Liver (tissue), 9 donors: Measurements from ENCODE around the gene PLD3. TPM values are rescaled to one million over a fixed set of nuclear protein-coding genes. Genes with fewer than 3 reads are reported as not detected.

Source experiments
- DNase-seq: peaks from one replicate; pipeline ENCODE4 v3.0.0-alpha.2; 2017; ENCODE audit warnings: low spot score
- H3K27ac ChIP-seq, 2 donors: one replicate each; pipeline ENCODE4 v1.7.0; 2013; ENCODE audit warnings: inconsistent platforms in 2 of 2, low read length in 2 of 2, control low read depth in 1 of 2, low read depth in 1 of 2, mild to moderate bottlenecking in 1 of 2
- H3K27me3 ChIP-seq, 4 donors: one replicate each; pipeline versions ENCODE4 v1.6.1 to v1.7.0; 2013; ENCODE audit warnings: low read length in 3 of 4, inconsistent platforms in 1 of 4, mild to moderate bottlenecking in 1 of 4, moderate library complexity in 1 of 4; ENCODE audit not compliant: control insufficient read depth in 4 of 4, insufficient read depth in 4 of 4
- H3K36me3 ChIP-seq, 4 donors: one replicate each; pipeline versions ENCODE4 v1.6.1 to v1.7.0; 2013; ENCODE audit warnings: low read length in 3 of 4, mild to moderate bottlenecking in 3 of 4, low read depth in 1 of 4, moderate library complexity in 1 of 4; ENCODE audit not compliant: control insufficient read depth in 4 of 4, insufficient read depth in 3 of 4
- H3K4me1 ChIP-seq, 4 donors: one replicate each; pipeline versions ENCODE4 v1.6.1 to v1.7.0; 2013; ENCODE audit warnings: low read length in 3 of 4, mild to moderate bottlenecking in 3 of 4, moderate library complexity in 1 of 4; ENCODE audit not compliant: control insufficient read depth in 4 of 4, insufficient read depth in 4 of 4
- H3K4me3 ChIP-seq, 3 donors: one replicate each; pipeline versions ENCODE4 v1.6.1 to v1.7.0; 2013; ENCODE audit warnings: low read length in 3 of 3, control low read depth in 1 of 3, low read depth in 1 of 3, mild to moderate bottlenecking in 1 of 3
- H3K9ac ChIP-seq, 2 donors: one replicate each; pipeline ENCODE4 v1.7.0; 2013; ENCODE audit warnings: low read length in 2 of 2, mild to moderate bottlenecking in 2 of 2, moderate library complexity in 2 of 2, control low read depth in 1 of 2, low read depth in 1 of 2
- H3K9me3 ChIP-seq, 4 donors: one replicate each; pipeline versions ENCODE4 v1.6.1 to v1.7.0; 2013; ENCODE audit warnings: low read length in 3 of 4; ENCODE audit not compliant: control insufficient read depth in 4 of 4
- FOXA2 ChIP-seq: IDR thresholded peaks from 2 replicates; pipeline ENCODE4 v1.6.1; 2016; ENCODE audit warnings: antibody characterized with exemption
- GABPA ChIP-seq, 2 donors: IDR thresholded peaks in 1 of 2; conservative IDR thresholded peaks in 1 of 2; 2 replicates each; pipeline ENCODE4 v1.6.1; 2016; ENCODE audit warnings: antibody characterized with exemption in 2 of 2, mild to moderate bottlenecking in 1 of 2, moderate library complexity in 1 of 2
- HNF4A ChIP-seq, 2 donors: conservative IDR thresholded peaks; 2 replicates each; pipeline ENCODE4 v1.6.1; 2016; ENCODE audit warnings: antibody characterized with exemption in 2 of 2, mild to moderate bottlenecking in 2 of 2
- HNF4G ChIP-seq: IDR thresholded peaks from 2 replicates; pipeline ENCODE4 v1.6.1; 2016; ENCODE audit warnings: antibody characterized with exemption
- RXRA ChIP-seq, 2 donors: IDR thresholded peaks; 2 replicates each; pipeline ENCODE4 v1.6.1; 2017 to 2018; ENCODE audit warnings: antibody characterized with exemption in 2 of 2, mild to moderate bottlenecking in 1 of 2
- SP1 ChIP-seq: IDR thresholded peaks from 2 replicates; pipeline ENCODE4 v1.6.1; 2018; ENCODE audit warnings: antibody characterized with exemption, mild to moderate bottlenecking
- YY1 ChIP-seq: IDR thresholded peaks from 2 replicates; pipeline ENCODE4 v1.6.1; 2016; ENCODE audit warnings: antibody characterized with exemption, mild to moderate bottlenecking
- WGBS: extraction: QIAGEN DNeasy Blood & Tissue Kit; methylation state at CpG from one replicate; pipeline ENCODE4 v1.1.7; 2013; 5-methylcytosine and 5-hydroxymethylcytosine counted together
- polyA plus RNA-seq, 2 donors: library from polyadenylated mRNA; stranded (reverse) in 1 of 2; unstranded in 1 of 2; fragments of 200-250 nt in 1 of 2; fragments of >200 nt in 1 of 2; fragmentation: Nextera tagmentation in 1 of 2; extraction: Ambion mirVana in 1 of 2; gene quantifications; one replicate each; pipeline versions ENCODE4 v1.2.1 to v1.2.3, GENCODE V29; 2013 to 2015
- total RNA-seq, 2 donors: library from RNA; depleted of rRNA; stranded (reverse); fragments of >200 nt; gene quantifications; one replicate each; pipeline ENCODE4 v1.2.3, GENCODE V29; 2014
- TF ChIP-seq, protein P1 (sequence below): fragments of 150-350 bp; IDR thresholded peaks from 2 replicates; pipeline ENCODE4 v1.5.1; 2017; ENCODE audit warnings: improper control_type of control experiment, low read depth, low read length; ENCODE audit not compliant: missing input control
- TF ChIP-seq, protein P2 (sequence below): IDR thresholded peaks from 2 replicates; pipeline ENCODE4 v1.6.1; 2016; ENCODE audit warnings: antibody characterized with exemption, mild to moderate bottlenecking
- TF ChIP-seq, protein P3 (sequence below): IDR thresholded peaks from 2 replicates; pipeline ENCODE4 v1.6.1; 2016; ENCODE audit warnings: antibody characterized with exemption
- TF ChIP-seq, protein P4 (sequence below): IDR thresholded peaks from 2 replicates; pipeline ENCODE4 v1.6.1; 2016; ENCODE audit warnings: antibody characterized with exemption
- TF ChIP-seq, protein P5 (sequence below): IDR thresholded peaks from 2 replicates; pipeline ENCODE4 v1.6.1; 2016; ENCODE audit warnings: antibody characterized with exemption
- donor health status: healthy.
- donor health status: healthy.
- donor health status: healthy.
- donor health status: healthy.
- donor health status: healthy.

Gene PLD3
- total and polyA plus RNA-seq, 4 donors = 56.0 to 125 (median 105) TPM

DNA sequence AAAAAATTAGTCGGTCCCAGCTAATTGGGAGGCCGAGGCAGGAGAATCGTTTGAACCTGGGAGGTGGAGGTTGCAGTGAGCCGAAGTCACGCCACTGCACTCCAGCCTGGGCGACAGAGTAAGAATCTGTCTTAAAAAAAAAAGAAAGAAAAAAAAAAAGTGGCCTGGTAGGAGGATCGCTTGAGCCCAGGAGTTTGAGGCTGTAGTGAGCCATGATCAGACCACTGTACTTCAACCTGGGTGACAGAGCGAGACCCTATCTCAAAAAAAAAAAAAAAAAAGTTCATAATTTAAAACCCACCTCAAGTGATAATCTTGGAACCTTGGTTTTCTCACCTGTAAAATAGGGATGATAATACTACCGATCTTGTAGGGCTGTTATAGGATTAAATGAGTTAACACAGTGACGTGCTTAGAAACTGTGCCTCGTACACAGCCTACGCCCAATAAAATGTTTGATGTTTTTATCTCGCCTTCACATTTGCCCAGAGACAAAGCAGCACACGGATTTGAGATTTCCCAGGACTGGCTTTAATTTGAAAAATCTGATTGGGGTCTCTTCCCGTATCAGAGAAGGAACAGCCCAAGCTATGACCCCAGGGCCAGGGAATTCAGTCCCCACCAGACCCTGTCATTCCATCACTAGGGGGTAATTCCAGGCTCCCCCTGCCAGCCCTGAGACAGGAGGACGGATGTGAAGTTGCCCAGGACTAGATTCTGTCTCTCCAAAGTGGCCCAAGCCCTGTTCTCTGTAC, 73.7 kb downstream of the PLD3 start:
- WGBS = 84% methylated on average over 16 of the region's 16 CpGs
- H3K9ac ChIP-seq = peak overlapping the region; percentile 26 to 96
- no peaks in the 10 kb centered on the region for H3K9me3 ChIP-seq
- no peak for DNase-seq
- H3K4me1 ChIP-seq = peaks cover 0 to 16% (median 10%) of the 10 kb centered on the region in 4 donors
- peak overlapping the region; percentile 93 to 98 for H3K27ac ChIP-seq
- H3K4me3 ChIP-seq = no peak overlapping the region
- no peaks in the 10 kb centered on the region for H3K27me3 ChIP-seq
- TF ChIP-seq GABPA (IDR thresholded peaks at IDR 0.05 in 1 of 2, conservative IDR thresholded peaks at IDR 0.05 in 1 of 2) = no peak
- TF ChIP-seq FOXA2 = no peak
- TF ChIP-seq HNF4G = no peak
- TF ChIP-seq, protein P1, sequence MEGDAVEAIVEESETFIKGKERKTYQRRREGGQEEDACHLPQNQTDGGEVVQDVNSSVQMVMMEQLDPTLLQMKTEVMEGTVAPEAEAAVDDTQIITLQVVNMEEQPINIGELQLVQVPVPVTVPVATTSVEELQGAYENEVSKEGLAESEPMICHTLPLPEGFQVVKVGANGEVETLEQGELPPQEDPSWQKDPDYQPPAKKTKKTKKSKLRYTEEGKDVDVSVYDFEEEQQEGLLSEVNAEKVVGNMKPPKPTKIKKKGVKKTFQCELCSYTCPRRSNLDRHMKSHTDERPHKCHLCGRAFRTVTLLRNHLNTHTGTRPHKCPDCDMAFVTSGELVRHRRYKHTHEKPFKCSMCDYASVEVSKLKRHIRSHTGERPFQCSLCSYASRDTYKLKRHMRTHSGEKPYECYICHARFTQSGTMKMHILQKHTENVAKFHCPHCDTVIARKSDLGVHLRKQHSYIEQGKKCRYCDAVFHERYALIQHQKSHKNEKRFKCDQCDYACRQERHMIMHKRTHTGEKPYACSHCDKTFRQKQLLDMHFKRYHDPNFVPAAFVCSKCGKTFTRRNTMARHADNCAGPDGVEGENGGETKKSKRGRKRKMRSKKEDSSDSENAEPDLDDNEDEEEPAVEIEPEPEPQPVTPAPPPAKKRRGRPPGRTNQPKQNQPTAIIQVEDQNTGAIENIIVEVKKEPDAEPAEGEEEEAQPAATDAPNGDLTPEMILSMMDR = no peak
- no peak for TF ChIP-seq HNF4A (conservative IDR thresholded peaks at IDR 0.05)
- TF ChIP-seq, protein P2, sequence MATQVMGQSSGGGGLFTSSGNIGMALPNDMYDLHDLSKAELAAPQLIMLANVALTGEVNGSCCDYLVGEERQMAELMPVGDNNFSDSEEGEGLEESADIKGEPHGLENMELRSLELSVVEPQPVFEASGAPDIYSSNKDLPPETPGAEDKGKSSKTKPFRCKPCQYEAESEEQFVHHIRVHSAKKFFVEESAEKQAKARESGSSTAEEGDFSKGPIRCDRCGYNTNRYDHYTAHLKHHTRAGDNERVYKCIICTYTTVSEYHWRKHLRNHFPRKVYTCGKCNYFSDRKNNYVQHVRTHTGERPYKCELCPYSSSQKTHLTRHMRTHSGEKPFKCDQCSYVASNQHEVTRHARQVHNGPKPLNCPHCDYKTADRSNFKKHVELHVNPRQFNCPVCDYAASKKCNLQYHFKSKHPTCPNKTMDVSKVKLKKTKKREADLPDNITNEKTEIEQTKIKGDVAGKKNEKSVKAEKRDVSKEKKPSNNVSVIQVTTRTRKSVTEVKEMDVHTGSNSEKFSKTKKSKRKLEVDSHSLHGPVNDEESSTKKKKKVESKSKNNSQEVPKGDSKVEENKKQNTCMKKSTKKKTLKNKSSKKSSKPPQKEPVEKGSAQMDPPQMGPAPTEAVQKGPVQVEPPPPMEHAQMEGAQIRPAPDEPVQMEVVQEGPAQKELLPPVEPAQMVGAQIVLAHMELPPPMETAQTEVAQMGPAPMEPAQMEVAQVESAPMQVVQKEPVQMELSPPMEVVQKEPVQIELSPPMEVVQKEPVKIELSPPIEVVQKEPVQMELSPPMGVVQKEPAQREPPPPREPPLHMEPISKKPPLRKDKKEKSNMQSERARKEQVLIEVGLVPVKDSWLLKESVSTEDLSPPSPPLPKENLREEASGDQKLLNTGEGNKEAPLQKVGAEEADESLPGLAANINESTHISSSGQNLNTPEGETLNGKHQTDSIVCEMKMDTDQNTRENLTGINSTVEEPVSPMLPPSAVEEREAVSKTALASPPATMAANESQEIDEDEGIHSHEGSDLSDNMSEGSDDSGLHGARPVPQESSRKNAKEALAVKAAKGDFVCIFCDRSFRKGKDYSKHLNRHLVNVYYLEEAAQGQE = no peak
- TF ChIP-seq, protein P3, sequence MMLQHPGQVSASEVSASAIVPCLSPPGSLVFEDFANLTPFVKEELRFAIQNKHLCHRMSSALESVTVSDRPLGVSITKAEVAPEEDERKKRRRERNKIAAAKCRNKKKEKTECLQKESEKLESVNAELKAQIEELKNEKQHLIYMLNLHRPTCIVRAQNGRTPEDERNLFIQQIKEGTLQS = no peak
- TF ChIP-seq YY1 = no peak
- no peak for TF ChIP-seq RXRA (IDR thresholded peaks at IDR 0.05)
- TF ChIP-seq, protein P4, sequence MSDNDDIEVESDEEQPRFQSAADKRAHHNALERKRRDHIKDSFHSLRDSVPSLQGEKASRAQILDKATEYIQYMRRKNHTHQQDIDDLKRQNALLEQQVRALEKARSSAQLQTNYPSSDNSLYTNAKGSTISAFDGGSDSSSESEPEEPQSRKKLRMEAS = no peak
- TF ChIP-seq, protein P5, sequence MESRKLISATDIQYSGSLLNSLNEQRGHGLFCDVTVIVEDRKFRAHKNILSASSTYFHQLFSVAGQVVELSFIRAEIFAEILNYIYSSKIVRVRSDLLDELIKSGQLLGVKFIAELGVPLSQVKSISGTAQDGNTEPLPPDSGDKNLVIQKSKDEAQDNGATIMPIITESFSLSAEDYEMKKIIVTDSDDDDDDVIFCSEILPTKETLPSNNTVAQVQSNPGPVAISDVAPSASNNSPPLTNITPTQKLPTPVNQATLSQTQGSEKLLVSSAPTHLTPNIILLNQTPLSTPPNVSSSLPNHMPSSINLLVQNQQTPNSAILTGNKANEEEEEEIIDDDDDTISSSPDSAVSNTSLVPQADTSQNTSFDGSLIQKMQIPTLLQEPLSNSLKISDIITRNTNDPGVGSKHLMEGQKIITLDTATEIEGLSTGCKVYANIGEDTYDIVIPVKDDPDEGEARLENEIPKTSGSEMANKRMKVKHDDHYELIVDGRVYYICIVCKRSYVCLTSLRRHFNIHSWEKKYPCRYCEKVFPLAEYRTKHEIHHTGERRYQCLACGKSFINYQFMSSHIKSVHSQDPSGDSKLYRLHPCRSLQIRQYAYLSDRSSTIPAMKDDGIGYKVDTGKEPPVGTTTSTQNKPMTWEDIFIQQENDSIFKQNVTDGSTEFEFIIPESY = no peak
- no peak for TF ChIP-seq SP1
- H3K36me3 ChIP-seq = peaks cover 2 to 5% (median 4%) of the 10 kb centered on the region in 4 donors
